BE2C (cell line): Measurements from ENCODE around the gene PRSS57.
A peak's percentile ranks its signal among the peaks of the same experiment; 100 is the strongest.

Experiments
- DNase-seq: peaks from one replicate; pipeline ENCODE4 v3.0.0-alpha.2; 2020
- H3K27me3 ChIP-seq: fragments of 250-450 bp; sonication (Bioruptor Pico); 2 replicates; pipeline ENCODE4 v1.5.1; 2020; ENCODE audit warnings: mild to moderate bottlenecking
- H3K36me3 ChIP-seq: fragments of 250-450 bp; sonication (Bioruptor Pico); 2 replicates; pipeline ENCODE4 v1.5.1; 2020; ENCODE audit warnings: mild to moderate bottlenecking
- H3K4me1 ChIP-seq: fragments of 250-450 bp; sonication (Bioruptor Pico); 2 replicates; pipeline ENCODE4 v1.5.1; 2020
- H3K4me3 ChIP-seq: 2 replicates; pipeline ENCODE4 v1.5.1; 2011; ENCODE audit warnings: low read depth, low read length
- H3K9me3 ChIP-seq: fragments of 250-450 bp; sonication (Bioruptor Pico); 2 replicates; pipeline ENCODE4 v1.5.1; 2020
- TF ChIP-seq, protein P1 (sequence below): IDR thresholded peaks from 2 replicates; pipeline ENCODE4 v1.5.1; 2012; ENCODE audit warnings: mild to moderate bottlenecking, low read depth, low read length

The PRSS57 gene

DNA sequence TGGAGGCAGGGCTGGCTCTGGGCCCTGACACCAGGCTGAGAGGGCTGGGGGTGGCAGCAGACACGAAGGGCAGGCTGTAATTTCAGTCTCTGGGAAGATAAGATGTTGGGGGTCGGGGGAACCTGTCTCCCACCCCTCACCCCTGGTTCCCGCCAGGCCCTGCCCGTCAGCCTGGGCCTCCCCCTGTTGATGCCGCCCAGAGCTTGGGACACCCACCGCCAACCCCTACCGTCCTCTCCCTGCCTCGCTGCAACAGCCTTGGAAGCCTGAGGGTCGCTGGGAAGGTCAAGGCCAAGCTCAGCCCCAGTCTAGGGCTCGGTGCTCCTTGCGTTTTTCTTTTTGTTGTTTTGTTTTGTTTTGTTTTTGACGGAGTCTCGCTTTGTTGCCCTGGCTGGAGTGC, 28.0 kb upstream of the PRSS57 start:
- no peaks in the 10 kb centered on the region for H3K36me3 ChIP-seq
- H3K4me3 ChIP-seq, result no peak overlapping the region
- no peaks in the 10 kb centered on the region for H3K9me3 ChIP-seq
- peaks cover 7% of the 10 kb centered on the region for H3K4me1 ChIP-seq
- no peak for DNase-seq
- no peaks in the 10 kb centered on the region for H3K27me3 ChIP-seq
- TF ChIP-seq, protein P1, sequence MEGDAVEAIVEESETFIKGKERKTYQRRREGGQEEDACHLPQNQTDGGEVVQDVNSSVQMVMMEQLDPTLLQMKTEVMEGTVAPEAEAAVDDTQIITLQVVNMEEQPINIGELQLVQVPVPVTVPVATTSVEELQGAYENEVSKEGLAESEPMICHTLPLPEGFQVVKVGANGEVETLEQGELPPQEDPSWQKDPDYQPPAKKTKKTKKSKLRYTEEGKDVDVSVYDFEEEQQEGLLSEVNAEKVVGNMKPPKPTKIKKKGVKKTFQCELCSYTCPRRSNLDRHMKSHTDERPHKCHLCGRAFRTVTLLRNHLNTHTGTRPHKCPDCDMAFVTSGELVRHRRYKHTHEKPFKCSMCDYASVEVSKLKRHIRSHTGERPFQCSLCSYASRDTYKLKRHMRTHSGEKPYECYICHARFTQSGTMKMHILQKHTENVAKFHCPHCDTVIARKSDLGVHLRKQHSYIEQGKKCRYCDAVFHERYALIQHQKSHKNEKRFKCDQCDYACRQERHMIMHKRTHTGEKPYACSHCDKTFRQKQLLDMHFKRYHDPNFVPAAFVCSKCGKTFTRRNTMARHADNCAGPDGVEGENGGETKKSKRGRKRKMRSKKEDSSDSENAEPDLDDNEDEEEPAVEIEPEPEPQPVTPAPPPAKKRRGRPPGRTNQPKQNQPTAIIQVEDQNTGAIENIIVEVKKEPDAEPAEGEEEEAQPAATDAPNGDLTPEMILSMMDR, result no peak

DNA sequence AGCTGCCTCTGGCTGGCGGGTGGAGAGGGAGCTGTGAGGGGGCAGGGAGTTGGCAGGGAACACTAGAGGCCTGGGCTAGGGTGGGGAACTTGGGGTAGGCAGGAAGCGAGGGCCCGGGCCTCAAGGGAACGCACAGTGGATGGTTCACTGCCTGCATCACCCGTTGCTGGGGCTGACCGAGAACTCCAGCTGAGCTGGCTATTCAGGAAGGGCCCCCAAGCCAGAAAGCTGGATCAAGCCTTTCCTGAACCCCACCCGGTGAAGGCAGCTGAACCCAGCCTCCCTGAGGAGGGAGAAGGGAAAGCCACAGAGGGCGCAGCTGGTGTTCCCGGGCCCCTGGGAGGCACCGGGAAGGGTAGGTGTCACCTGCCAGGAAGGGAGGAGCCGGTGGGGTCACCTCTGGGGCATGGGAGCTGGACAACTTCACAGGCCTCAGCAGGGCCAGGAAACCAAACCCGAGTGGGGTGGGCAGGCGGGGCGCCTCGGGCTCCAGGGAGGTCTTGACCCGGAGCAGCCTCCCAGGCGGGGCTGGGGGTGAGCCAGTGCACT, 27.4 kb upstream of the PRSS57 start:
- Histone ChIP-seq H3K4me3 (no peak overlapping the region), H3K4me1 (peaks cover 8% of the 10 kb centered on the region), H3K36me3 (no peaks in the 10 kb centered on the region), H3K27me3 (no peaks in the 10 kb centered on the region), H3K9me3 (no peaks in the 10 kb centered on the region)
- TF ChIP-seq, protein P1, result no peak
- DNase-seq, result no peak

DNA sequence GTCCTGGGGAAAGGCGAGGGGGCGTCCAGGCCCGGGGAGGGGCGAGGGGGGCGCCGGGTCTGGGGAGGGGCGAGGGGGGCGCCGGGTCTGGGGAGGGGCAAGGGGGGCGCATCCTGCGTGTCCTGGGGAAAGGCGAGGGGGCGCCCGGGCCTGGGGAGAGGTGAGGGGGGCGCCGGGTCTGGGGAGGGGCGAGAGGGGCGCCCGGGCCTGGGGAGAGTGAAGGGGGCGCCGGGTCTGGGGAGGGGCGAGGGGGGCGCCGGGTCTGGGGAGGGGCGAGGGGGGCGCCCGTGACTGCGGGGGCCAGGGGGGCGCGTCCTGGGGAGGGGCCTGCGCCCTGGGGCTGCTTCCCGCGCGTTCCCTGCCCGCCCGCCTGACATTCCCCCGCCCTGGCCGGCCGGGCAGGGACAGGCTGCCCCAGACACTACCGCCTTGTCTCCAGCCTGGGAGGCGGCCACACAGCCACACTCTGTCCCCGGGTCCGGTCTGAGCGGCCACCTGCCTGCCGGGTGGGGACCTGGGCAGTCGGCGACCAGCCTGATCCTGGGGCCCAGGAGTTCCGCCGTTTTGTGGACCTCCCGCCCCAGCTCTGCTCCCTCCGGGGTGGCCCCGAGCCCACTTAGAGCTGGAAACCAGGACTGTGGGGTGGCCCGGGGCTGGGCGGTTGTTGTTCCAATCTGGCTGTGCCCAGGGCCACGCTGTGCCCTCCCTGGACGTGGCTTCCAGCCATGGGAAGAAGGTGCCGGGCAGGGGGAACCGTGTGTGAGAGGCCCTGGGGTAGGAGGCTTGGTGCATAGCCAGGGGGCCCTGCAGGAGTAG, 25.3 kb upstream of the PRSS57 start:
- no peak for DNase-seq
- TF ChIP-seq, protein P1, result no peak
- Histone ChIP-seq H3K27me3 (no peaks in the 10 kb centered on the region), H3K36me3 (no peaks in the 10 kb centered on the region), H3K4me3 (no peak overlapping the region), H3K9me3 (no peaks in the 10 kb centered on the region), H3K4me1 (peaks cover 5% of the 10 kb centered on the region)

DNA sequence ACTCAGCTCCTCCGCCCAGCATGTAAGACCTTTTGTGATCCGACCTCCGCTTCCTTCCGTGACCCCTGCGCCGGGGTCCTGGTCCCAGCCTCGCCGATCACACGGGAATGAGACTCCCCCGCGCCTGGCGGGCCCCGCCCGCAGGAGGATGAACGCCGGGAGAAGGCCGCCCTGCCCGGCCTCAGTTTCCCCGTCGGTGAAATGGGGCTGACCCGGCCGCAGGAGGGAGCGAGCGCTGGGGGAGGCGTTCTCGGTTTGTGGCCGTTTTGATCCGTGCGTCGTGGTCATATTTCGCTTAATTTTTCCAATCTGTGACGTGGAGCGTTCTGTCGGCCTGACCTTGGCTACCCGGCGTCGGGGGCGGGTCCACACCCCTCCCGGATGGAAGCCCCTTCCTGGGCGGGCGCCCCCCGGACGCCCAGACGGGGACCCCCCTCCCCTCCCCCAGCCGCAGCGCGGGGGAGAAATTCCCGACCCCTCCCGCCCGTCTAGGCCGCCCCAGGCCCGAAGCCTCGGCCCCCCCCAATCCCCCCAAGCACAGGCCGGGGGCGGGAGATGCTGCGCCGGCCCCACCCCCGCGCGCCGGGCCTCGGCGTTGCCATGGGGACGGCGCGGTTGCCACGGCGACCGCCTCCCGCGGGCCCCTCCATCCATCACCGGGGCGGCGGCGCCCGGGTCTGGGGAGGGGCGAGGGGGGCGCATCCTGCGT, 24.5 kb upstream of the PRSS57 start:
- Histone ChIP-seq H3K27me3 (no peaks in the 10 kb centered on the region), H3K36me3 (no peaks in the 10 kb centered on the region), H3K4me3 (no peak overlapping the region), H3K9me3 (no peaks in the 10 kb centered on the region), H3K4me1 (peaks cover 5% of the 10 kb centered on the region)
- TF ChIP-seq, protein P1, result no peak
- peak; percentile 54 for DNase-seq

DNA sequence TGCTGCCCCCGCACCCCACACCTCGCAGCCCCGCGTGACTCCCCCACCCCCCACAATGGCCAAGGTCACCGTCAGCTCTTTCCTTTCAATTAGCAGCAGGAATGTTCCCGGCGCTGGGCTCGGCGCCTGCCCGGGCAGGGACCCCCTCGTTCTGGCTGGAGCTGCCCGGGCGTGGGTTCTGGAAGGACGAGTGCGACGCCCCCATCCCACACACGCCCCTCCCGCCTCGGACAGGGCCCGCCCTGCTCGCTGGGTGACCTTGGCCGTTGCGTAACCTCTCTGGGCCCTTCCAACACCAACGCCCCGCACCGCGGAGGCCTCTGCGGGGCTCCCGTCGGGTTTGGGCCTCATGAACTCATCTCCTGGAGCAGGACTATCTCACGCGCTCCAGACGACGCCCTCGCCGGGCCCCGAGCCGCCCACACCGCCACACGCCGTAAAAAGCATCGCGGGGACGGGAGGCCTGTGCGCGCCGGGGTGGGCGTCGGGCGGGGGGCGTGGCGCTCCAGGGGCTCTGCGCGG, 23.8 kb upstream of the PRSS57 start:
- Histone ChIP-seq H3K36me3 (no peaks in the 10 kb centered on the region), H3K4me3 (no peak overlapping the region), H3K27me3 (no peaks in the 10 kb centered on the region), H3K9me3 (no peaks in the 10 kb centered on the region), H3K4me1 (peaks cover 5% of the 10 kb centered on the region)
- no peak for DNase-seq
- TF ChIP-seq, protein P1, result no peak
